KMS-11 (cell line): ENCODE results near the gene ITPR3.

ENCODE experiments used
- H2AFZ ChIP-seq: fragments of 200-600 bp; sonication (generic); 2 replicates; pipeline ENCODE4 v1.6.1; 2016; ENCODE audit warnings: antibody characterized with exemption, mixed run types, low read depth
- H3K27ac ChIP-seq: fragments of 200-600 bp; sonication (generic); 2 replicates; pipeline ENCODE4 v1.6.1; 2016; ENCODE audit warnings: mild to moderate bottlenecking, mixed run types
- H3K27me3 ChIP-seq: fragments of 200-600 bp; sonication (generic); 2 replicates; pipeline ENCODE4 v1.6.1; 2017; ENCODE audit warnings: mild to moderate bottlenecking, low read depth, mixed run types, moderate library complexity; ENCODE audit not compliant: insufficient read depth
- H3K36me3 ChIP-seq: fragments of 200-600 bp; sonication (generic); 2 replicates; pipeline ENCODE4 v1.6.1; 2017; ENCODE audit warnings: mild to moderate bottlenecking, mixed run types; ENCODE audit not compliant: insufficient read depth
- H3K4me1 ChIP-seq: fragments of 200-600 bp; sonication (generic); 2 replicates; pipeline ENCODE4 v1.6.1; 2016; ENCODE audit warnings: mild to moderate bottlenecking, low read depth, mixed run types; ENCODE audit not compliant: poor library complexity, severe bottlenecking
- H3K4me2 ChIP-seq: fragments of 200-600 bp; sonication (generic); 2 replicates; pipeline ENCODE4 v1.7.0; 2016; ENCODE audit warnings: mild to moderate bottlenecking, mixed run types
- H3K4me3 ChIP-seq: fragments of 200-600 bp; sonication (generic); IDR thresholded peaks from 2 replicates; pipeline ENCODE4 v1.6.1; 2017; ENCODE audit warnings: low read depth, low read length, mixed read lengths; ENCODE audit not compliant: insufficient read depth
- H3K79me2 ChIP-seq: fragments of 200-600 bp; sonication (generic); 2 replicates; pipeline ENCODE4 v1.6.1; 2016; ENCODE audit warnings: low read depth, mixed run types; ENCODE audit not compliant: insufficient read depth
- H3K9ac ChIP-seq: fragments of 200-600 bp; sonication (generic); 2 replicates; pipeline ENCODE4 v1.6.1; 2016; ENCODE audit warnings: mild to moderate bottlenecking, mixed run types
- H4K20me1 ChIP-seq: fragments of 200-600 bp; sonication (generic); 2 replicates; pipeline ENCODE4 v1.6.1; 2016; ENCODE audit warnings: mild to moderate bottlenecking, mixed run types; ENCODE audit not compliant: insufficient read depth
- TF ChIP-seq, protein P1 (sequence below): fragments of 200-600 bp; sonication (generic); conservative IDR thresholded peaks from 2 replicates; pipeline ENCODE4 v1.6.1; 2017; ENCODE audit warnings: low read depth, mild to moderate bottlenecking, antibody characterized with exemption, low read length, moderate library complexity, mixed read lengths

Gene ITPR3

DNA sequence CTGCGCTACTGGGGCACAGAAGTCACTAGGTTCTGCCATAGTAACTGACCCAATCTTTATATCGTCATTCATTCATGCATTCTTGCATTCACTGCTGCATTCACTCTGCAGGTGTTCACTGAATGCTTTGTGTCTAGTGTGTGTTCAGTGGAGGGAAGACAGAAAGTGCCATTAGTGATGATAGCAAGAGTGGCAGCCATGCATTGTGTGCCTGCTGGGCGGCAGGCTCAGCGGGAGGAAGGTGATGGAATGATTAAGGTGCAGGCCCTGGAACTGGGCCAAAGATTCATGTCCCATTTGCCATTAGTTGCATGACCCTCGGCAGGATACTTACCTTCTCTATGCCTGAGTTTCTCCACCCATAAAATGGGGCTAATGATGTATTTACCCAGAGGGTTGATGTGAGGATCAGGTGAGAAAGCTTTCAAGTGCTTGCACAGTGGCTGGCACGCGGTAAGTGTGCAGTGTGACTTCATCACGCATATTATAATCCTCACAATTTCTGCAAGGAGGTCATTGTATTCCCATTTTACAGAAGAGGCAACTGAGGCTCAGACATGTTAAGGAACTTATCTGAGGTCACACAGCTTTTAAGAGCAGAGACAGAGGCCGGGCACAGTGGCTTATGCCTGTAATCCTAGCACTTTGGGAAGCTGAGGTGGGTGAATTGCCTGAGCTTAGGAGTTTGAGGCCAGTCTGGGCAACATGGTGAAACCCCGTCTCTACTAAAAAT is 40.1 kb downstream of the ITPR3 start:
- no peaks in the 10 kb centered on the region for H4K20me1 ChIP-seq
- no peaks in the 10 kb centered on the region for H3K36me3 ChIP-seq
- TF ChIP-seq, protein P1, sequence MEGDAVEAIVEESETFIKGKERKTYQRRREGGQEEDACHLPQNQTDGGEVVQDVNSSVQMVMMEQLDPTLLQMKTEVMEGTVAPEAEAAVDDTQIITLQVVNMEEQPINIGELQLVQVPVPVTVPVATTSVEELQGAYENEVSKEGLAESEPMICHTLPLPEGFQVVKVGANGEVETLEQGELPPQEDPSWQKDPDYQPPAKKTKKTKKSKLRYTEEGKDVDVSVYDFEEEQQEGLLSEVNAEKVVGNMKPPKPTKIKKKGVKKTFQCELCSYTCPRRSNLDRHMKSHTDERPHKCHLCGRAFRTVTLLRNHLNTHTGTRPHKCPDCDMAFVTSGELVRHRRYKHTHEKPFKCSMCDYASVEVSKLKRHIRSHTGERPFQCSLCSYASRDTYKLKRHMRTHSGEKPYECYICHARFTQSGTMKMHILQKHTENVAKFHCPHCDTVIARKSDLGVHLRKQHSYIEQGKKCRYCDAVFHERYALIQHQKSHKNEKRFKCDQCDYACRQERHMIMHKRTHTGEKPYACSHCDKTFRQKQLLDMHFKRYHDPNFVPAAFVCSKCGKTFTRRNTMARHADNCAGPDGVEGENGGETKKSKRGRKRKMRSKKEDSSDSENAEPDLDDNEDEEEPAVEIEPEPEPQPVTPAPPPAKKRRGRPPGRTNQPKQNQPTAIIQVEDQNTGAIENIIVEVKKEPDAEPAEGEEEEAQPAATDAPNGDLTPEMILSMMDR, result no peak
- H3K27ac ChIP-seq, result no peak overlapping the region
- no peaks in the 10 kb centered on the region for H3K27me3 ChIP-seq
- no peak overlapping the region for H3K9ac ChIP-seq
- H2AFZ ChIP-seq, result no peak overlapping the region
- H3K4me1 ChIP-seq, result no peaks in the 10 kb centered on the region
- H3K4me2 ChIP-seq, result no peak overlapping the region
- no peaks in the 10 kb centered on the region for H3K79me2 ChIP-seq
- H3K4me3 ChIP-seq, result no peak overlapping the region

DNA sequence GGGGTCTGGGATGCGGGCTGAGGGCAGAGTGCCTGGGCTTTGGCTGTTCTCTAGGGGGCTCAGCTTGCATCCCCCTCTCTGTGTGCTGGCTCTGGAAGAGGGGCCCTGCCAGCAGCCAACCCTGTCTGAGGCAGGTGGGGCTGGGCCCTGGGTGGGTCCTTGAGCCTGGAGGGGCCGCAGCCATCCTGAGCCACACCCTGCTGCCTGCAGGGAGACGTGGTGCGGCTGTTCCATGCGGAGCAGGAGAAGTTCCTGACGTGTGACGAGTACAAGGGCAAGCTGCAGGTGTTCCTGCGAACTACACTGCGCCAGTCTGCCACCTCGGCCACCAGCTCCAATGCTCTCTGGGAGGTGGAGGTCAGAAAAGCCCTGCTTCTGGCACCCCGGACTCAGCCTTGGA is 41.2 kb downstream of the ITPR3 start:
- Histone ChIP-seq H4K20me1 (no peaks in the 10 kb centered on the region), H3K36me3 (no peaks in the 10 kb centered on the region), H3K27ac (no peak overlapping the region), H3K4me1 (no peaks in the 10 kb centered on the region), H2AFZ (no peak overlapping the region), H3K4me3 (no peak overlapping the region), H3K9ac (no peak overlapping the region), H3K27me3 (no peaks in the 10 kb centered on the region), H3K79me2 (no peaks in the 10 kb centered on the region), H3K4me2 (no peak overlapping the region)
- TF ChIP-seq, protein P1, result no peak

DNA sequence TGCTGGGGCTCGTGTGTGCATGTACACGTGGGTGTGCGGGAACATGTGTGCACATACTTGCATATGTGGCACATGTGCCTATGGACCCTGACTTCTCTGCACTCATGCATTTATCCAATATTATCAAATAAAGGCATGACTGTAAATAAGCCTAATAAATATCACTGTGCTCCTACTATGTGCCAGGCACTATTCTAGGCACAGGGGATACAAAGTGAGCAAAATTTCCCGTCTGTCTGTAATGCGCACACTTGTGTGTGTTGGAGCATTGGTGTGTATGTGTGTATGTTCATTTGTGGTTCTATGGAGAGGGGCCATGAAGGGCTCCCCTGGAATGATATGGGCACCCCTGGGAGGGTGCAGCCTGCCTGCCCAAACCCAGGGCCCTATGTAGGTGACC is 41.9 kb downstream of the ITPR3 start:
- H3K27me3 ChIP-seq, result no peaks in the 10 kb centered on the region
- H4K20me1 ChIP-seq, result no peaks in the 10 kb centered on the region
- no peaks in the 10 kb centered on the region for H3K79me2 ChIP-seq
- TF ChIP-seq, protein P1, result no peak
- H3K36me3 ChIP-seq, result no peaks in the 10 kb centered on the region
- H3K4me3 ChIP-seq, result no peak overlapping the region
- no peak overlapping the region for H3K4me2 ChIP-seq
- no peak overlapping the region for H2AFZ ChIP-seq
- no peak overlapping the region for H3K27ac ChIP-seq
- no peaks in the 10 kb centered on the region for H3K4me1 ChIP-seq
- H3K9ac ChIP-seq, result no peak overlapping the region

DNA sequence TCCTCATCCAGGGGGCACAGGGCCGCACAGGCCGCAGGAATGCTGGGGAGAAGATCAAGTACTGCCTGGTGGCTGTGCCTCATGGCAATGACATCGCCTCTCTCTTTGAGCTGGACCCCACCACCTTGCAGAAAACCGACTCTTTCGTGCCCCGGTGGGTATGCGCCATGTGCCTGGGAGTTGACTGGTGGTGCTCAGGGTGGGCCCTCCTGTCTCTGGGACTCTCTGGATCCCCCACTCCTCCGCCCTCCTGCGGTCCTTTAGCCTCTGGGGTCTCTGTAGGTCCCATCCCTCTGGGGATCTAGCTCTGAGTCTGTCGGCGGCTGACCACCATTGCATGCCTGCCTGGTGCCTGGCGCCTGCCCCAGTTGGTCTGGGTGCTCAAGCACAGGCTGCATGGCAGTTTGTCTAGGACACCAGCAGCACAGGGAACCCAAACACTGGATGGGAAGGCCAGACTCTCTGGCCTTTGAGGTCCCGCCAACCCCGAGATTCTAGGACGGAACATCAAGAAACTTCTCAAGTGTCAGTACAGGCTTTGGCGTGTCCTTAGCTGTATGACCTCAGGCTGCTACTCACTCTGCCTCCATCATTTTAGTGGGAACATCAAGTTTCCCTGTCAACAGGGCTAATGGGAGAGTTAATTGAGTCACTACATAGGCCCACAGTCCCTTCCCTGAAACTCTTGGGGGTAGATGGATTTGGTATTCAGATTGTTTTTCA is 42.8 kb downstream of the ITPR3 start:
- H2AFZ ChIP-seq, result no peak overlapping the region
- H3K9ac ChIP-seq, result no peak overlapping the region
- H3K4me3 ChIP-seq, result no peak overlapping the region
- no peaks in the 10 kb centered on the region for H3K27me3 ChIP-seq
- H3K27ac ChIP-seq, result no peak overlapping the region
- no peaks in the 10 kb centered on the region for H3K36me3 ChIP-seq
- no peaks in the 10 kb centered on the region for H4K20me1 ChIP-seq
- H3K4me2 ChIP-seq, result no peak overlapping the region
- no peaks in the 10 kb centered on the region for H3K79me2 ChIP-seq
- H3K4me1 ChIP-seq, result no peaks in the 10 kb centered on the region
- TF ChIP-seq, protein P1, result no peak
